B cell (primary cell): ENCODE data around the gene DCHS1. TPM values are rescaled to one million over a fixed set of nuclear protein-coding genes. Genes with fewer than 3 reads are reported as not detected.

ENCODE experiments used
- ATAC-seq: fragments of 200-7000 bp; cut with Tn5 transposase; one replicate; pipeline ENCODE4 v1.10.0; 2021; ENCODE audit warnings: low read depth, mild to moderate bottlenecking, moderate number of reproducible peaks, moderate library complexity
- CTCF ChIA-PET: fragments of 350-600 bp; sonication (Branson Sonifier 250); formaldehyde crosslinking; loops from one replicate; lab custom pipeline; 2021; ENCODE audit warnings: antibody characterized with exemption, inconsistent platforms; lab: Charles Lee
- POLR2A ChIA-PET: fragments of 350-600 bp; sonication (Branson Sonifier 250); formaldehyde crosslinking; loops from one replicate; lab custom pipeline; 2021; ENCODE audit warnings: antibody characterized with exemption; lab: Charles Lee
- DNase-seq: peaks from one replicate; pipeline ENCODE4 v3.0.0; 2013
- H2AFZ ChIP-seq: 2 replicates; pipeline ENCODE4 v1.6.1; 2012; ENCODE audit warnings: mild to moderate bottlenecking, low read depth, low read length; ENCODE audit not compliant: insufficient read depth, poor library complexity, severe bottlenecking
- H3K27ac ChIP-seq, 2 donors: 1 replicate in 1 of 2; 2 replicates in 1 of 2; pipeline ENCODE4 v1.5.1; 2012 to 2013; ENCODE audit warnings: low read length in 2 of 2, mild to moderate bottlenecking in 2 of 2, moderate library complexity in 1 of 2
- H3K27me3 ChIP-seq, 4 experiments: fragments of 200-600 bp in 1 of 4; sonication (generic) in 1 of 4; replicated peaks in 1 of 4; 1 replicate in 2 of 4; 2 replicates in 2 of 4; pipeline versions ENCODE4 v1.6.1 to v1.7.0; 2013 to 2016; ENCODE audit warnings: low read length in 3 of 4, mild to moderate bottlenecking in 2 of 4, mixed read lengths in 1 of 4, moderate library complexity in 1 of 4; ENCODE audit not compliant: insufficient read depth in 4 of 4, control insufficient read depth in 3 of 4; ENCODE audit errors: control extremely low read depth in 1 of 4
- H3K36me3 ChIP-seq, 2 experiments: replicated peaks in 1 of 2; 1 replicate in 1 of 2; 2 replicates in 1 of 2; pipeline versions ENCODE4 v1.6.1 to v1.7.1; 2013; ENCODE audit warnings: low read length in 1 of 2; ENCODE audit not compliant: insufficient read depth in 2 of 2, control insufficient read depth in 1 of 2; ENCODE audit errors: control extremely low read depth in 1 of 2, extremely low read depth in 1 of 2
- H3K4me1 ChIP-seq, 2 donors: fragments of 200-600 bp in 1 of 2; sonication (generic) in 1 of 2; 1 replicate in 1 of 2; 2 replicates in 1 of 2; pipeline versions ENCODE4 v1.5.1 to v1.6.1; 2013 to 2017; ENCODE audit warnings: low read length in 2 of 2; ENCODE audit not compliant: control insufficient read depth in 2 of 2, insufficient read depth in 2 of 2
- H3K4me2 ChIP-seq: replicated peaks from 2 replicates; pipeline ENCODE3; 2012; ENCODE audit warnings: mild to moderate bottlenecking, low read depth, low read length; ENCODE audit not compliant: poor library complexity, severe bottlenecking
- H3K4me3 ChIP-seq, 5 experiments: fragments of 200-600 bp in 1 of 5; sonication (generic) in 1 of 5; 1 replicate in 3 of 5; 2 replicates in 2 of 5; pipeline versions ENCODE4 v1.5.1 to v1.7.0; 2011 to 2016; ENCODE audit warnings: low read length in 4 of 5, mild to moderate bottlenecking in 4 of 5, low read depth in 2 of 5, control low read depth in 1 of 5, moderate library complexity in 1 of 5; ENCODE audit not compliant: insufficient read depth in 1 of 5; ENCODE audit errors: control extremely low read depth in 1 of 5, extremely low read depth in 1 of 5
- H3K79me2 ChIP-seq: fragments of 200-600 bp; sonication (generic); one replicate; pipeline ENCODE4 v1.6.0; 2016; ENCODE audit warnings: low read length; ENCODE audit not compliant: control insufficient read depth, insufficient read depth
- H3K9ac ChIP-seq: fragments of 200-600 bp; sonication (generic); 2 replicates; pipeline ENCODE4 v1.6.1; 2017; ENCODE audit warnings: mild to moderate bottlenecking, low read length, moderate library complexity
- H3K9me3 ChIP-seq, 3 donors: one replicate each; pipeline versions ENCODE4 v1.6.1 to v1.7.1; 2013; ENCODE audit warnings: low read length in 2 of 3; ENCODE audit not compliant: control insufficient read depth in 2 of 3, insufficient read depth in 1 of 3; ENCODE audit errors: control extremely low read depth in 1 of 3
- H4K20me1 ChIP-seq: 2 replicates; pipeline ENCODE4 v1.6.0; 2012; ENCODE audit warnings: mild to moderate bottlenecking, low read length; ENCODE audit not compliant: insufficient read depth, control insufficient read depth, poor library complexity, severe bottlenecking
- H3K27ac Mint-ChIP-seq: one replicate; pipeline ENCODE4 v1.8.0; 2021; ENCODE audit warnings: mixed read lengths
- H3K27me3 Mint-ChIP-seq: one replicate; pipeline ENCODE4 v1.8.0; 2021; ENCODE audit warnings: mixed read lengths
- H3K4me1 Mint-ChIP-seq: one replicate; pipeline ENCODE4 v1.8.0; 2021; ENCODE audit warnings: mixed read lengths
- H3K4me3 Mint-ChIP-seq: one replicate; pipeline ENCODE4 v1.8.0; 2021; ENCODE audit warnings: mixed read lengths
- H3K9me3 Mint-ChIP-seq: one replicate; pipeline ENCODE4 v1.8.0; 2022; ENCODE audit warnings: mixed read lengths; ENCODE audit not compliant: insufficient read depth
- EZH2 ChIP-seq: IDR thresholded peaks from 2 replicates; pipeline ENCODE4 v1.6.1; 2012; ENCODE audit warnings: borderline replicate concordance, low read depth, mild to moderate bottlenecking, moderate library complexity, low read length; ENCODE audit not compliant: insufficient read depth, poor library complexity, severe bottlenecking
- WGBS: methylation state at CpG from one replicate; pipeline ENCODE4 v1.1.5; 2013; ENCODE audit warnings: missing lambda C conversion rate; ENCODE audit not compliant: insufficient coverage; 5-methylcytosine and 5-hydroxymethylcytosine counted together
- intact Hi-C: fragments of 100-400 bp; cut with micrococcal nuclease; formaldehyde crosslinking; loops from one replicate; pipeline ENCODE4 v1.10.0; 2022
- polyA plus RNA-seq: library from polyadenylated mRNA; depleted of rRNA; stranded (reverse); fragments of >200 nt; gene quantifications from 2 replicates; pipeline ENCODE4 v1.2.3, GENCODE V29; 2012
- total RNA-seq, 2 donors: library from RNA; stranded (reverse); fragments of 120-200 nt in 1 of 2; gene quantifications; 1 replicate in 1 of 2; 2 replicates in 1 of 2; pipeline versions ENCODE4 v1.2.3 to v1.2.4, GENCODE V29; 2013 to 2022
- TF ChIP-seq, protein P1 (sequence below): fragments of 200-600 bp; IDR thresholded peaks from one replicate; pipeline ENCODE4 v1.8.0; 2022; ENCODE audit warnings: antibody characterized with exemption, mild to moderate bottlenecking

Gene DCHS1
- total and polyA plus RNA-seq, 2 donors (not counting 1 experiment from before 2014, with no cell fraction given) = 0.31 to 0.84 TPM

GRCh38 chr11:6635082-6635932, 20.3 kb downstream of the DCHS1 start:
- no peak overlapping the region for H3K9ac ChIP-seq
- WGBS = 33% methylated on average over 4 of the region's 10 CpGs
- H3K4me3 ChIP-seq = no peak overlapping the region
- no peak for DNase-seq
- Mint-ChIP-seq H3K4me1 (no peaks in the 10 kb centered on the region), H3K27ac (peak overlapping the region; percentile 18), H3K9me3 (no peaks in the 10 kb centered on the region), H3K4me3 (no peak overlapping the region), H3K27me3 (no peaks in the 10 kb centered on the region)
- no peaks in the 10 kb centered on the region for H3K79me2 ChIP-seq
- intact Hi-C loops = no loop called here
- ChIA-PET POLR2A (interaction anchor here (1.1 kb wide), 1 partner anchor 22 kb away, joined by 3 read pairs; no protein-coding TSS in a partner anchor), CTCF (interaction anchor here (0.5 kb wide), 1 partner anchor 30 kb away, joined by 3 read pairs; no protein-coding TSS in a partner anchor)
- H3K9me3 ChIP-seq = no peaks in the 10 kb centered on the region
- peaks cover 0 to 3% of the 10 kb centered on the region in 2 donors for H3K4me1 ChIP-seq
- no peak overlapping the region for H2AFZ ChIP-seq
- H3K36me3 ChIP-seq = no peaks in the 10 kb centered on the region
- ATAC-seq = no peak
- H4K20me1 ChIP-seq = no peaks in the 10 kb centered on the region
- H3K27me3 ChIP-seq = no peaks in the 10 kb centered on the region
- no peak overlapping the region for H3K27ac ChIP-seq
- TF ChIP-seq EZH2 = no peak
- TF ChIP-seq, protein P1, sequence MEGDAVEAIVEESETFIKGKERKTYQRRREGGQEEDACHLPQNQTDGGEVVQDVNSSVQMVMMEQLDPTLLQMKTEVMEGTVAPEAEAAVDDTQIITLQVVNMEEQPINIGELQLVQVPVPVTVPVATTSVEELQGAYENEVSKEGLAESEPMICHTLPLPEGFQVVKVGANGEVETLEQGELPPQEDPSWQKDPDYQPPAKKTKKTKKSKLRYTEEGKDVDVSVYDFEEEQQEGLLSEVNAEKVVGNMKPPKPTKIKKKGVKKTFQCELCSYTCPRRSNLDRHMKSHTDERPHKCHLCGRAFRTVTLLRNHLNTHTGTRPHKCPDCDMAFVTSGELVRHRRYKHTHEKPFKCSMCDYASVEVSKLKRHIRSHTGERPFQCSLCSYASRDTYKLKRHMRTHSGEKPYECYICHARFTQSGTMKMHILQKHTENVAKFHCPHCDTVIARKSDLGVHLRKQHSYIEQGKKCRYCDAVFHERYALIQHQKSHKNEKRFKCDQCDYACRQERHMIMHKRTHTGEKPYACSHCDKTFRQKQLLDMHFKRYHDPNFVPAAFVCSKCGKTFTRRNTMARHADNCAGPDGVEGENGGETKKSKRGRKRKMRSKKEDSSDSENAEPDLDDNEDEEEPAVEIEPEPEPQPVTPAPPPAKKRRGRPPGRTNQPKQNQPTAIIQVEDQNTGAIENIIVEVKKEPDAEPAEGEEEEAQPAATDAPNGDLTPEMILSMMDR = no peak
- H3K4me2 ChIP-seq = no peak overlapping the region

DNA sequence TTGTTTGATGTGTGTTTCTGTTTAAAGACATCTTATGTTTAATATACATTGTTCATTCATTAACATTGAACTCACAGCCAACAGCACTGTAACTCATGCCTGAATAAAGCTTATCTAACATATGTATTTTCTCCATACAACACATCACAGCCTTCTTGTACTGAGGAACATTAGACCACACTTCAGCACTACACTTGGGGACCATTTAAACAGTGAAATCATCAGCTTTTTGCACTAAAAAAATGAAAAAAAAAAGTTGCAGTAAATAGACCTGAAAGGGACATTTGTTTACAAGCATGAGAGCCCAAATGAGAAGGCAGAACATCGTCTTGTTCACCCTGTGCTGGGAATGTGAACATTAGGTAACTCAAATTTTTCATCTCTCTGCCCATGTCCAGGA, 21.1 kb downstream of the DCHS1 start:
- no peaks in the 10 kb centered on the region for H4K20me1 ChIP-seq
- H3K27ac ChIP-seq = no peak overlapping the region
- no peak overlapping the region for H3K4me2 ChIP-seq
- no peaks in the 10 kb centered on the region for H3K36me3 ChIP-seq
- TF ChIP-seq EZH2 = no peak
- TF ChIP-seq, protein P1 = no peak
- DNase-seq (no peak), ATAC-seq (no peak)
- H3K9ac ChIP-seq = no peak overlapping the region
- intact Hi-C loops = no loop called here
- no peak overlapping the region for H2AFZ ChIP-seq
- no peaks in the 10 kb centered on the region for H3K9me3 ChIP-seq
- Mint-ChIP-seq H3K27me3 (no peaks in the 10 kb centered on the region), H3K27ac (no peak overlapping the region), H3K9me3 (no peaks in the 10 kb centered on the region), H3K4me1 (no peaks in the 10 kb centered on the region), H3K4me3 (no peak overlapping the region)
- H3K4me1 ChIP-seq = peaks cover 0 to 3% of the 10 kb centered on the region in 2 donors
- no peaks in the 10 kb centered on the region for H3K79me2 ChIP-seq
- POLR2A ChIA-PET = interaction anchor here (0.6 to 1.1 kb wide), 2 partner anchors 21 to 31 kb away, joined by 3 read pairs; no protein-coding TSS in a partner anchor
- H3K4me3 ChIP-seq = no peak overlapping the region
- CTCF ChIA-PET = no interaction called here
- H3K27me3 ChIP-seq = no peaks in the 10 kb centered on the region
- WGBS = no CpG with 5 or more reads among the region's 1 CpG
